Activated CD8-positive, alpha-beta T cell treated with anti-CD3 and anti-CD28 coated beads for 36 hours (primary cell): ENCODE results near the gene LHX4. TPM values are rescaled to one million over a fixed set of nuclear protein-coding genes. Genes with fewer than 3 reads are reported as not detected.

Source experiments
- ATAC-seq: fragments of 200-7000 bp; cut with Tn5 transposase; one replicate; pipeline ENCODE4 v1.10.0; 2021; ENCODE audit warnings: mild to moderate bottlenecking, moderate library complexity
- CTCF ChIA-PET: fragments of 350-600 bp; sonication (Branson Sonifier 250); formaldehyde crosslinking; loops from one replicate; lab custom pipeline; 2021; ENCODE audit warnings: antibody characterized with exemption; lab: Charles Lee
- POLR2A ChIA-PET: fragments of 350-600 bp; sonication (Branson Sonifier 250); formaldehyde crosslinking; loops from one replicate; lab custom pipeline; 2021; ENCODE audit warnings: antibody characterized with exemption; lab: Charles Lee
- DNase-seq: peaks from one replicate; pipeline ENCODE4 v3.0.0-alpha.2; 2020
- H3K27ac Mint-ChIP-seq: one replicate; pipeline ENCODE4 v1.8.0; 2021; ENCODE audit warnings: mild to moderate bottlenecking, mixed read lengths
- H3K27me3 Mint-ChIP-seq: one replicate; pipeline ENCODE4 v1.8.0; 2021; ENCODE audit warnings: mixed read lengths
- H3K36me3 Mint-ChIP-seq: one replicate; pipeline ENCODE4 v1.8.0; 2021; ENCODE audit warnings: low read depth, mixed read lengths
- H3K4me1 Mint-ChIP-seq: one replicate; pipeline ENCODE4 v1.8.0; 2021; ENCODE audit warnings: low read depth, mixed read lengths
- H3K4me3 Mint-ChIP-seq: one replicate; pipeline ENCODE4 v1.8.0; 2021; ENCODE audit warnings: mild to moderate bottlenecking, moderate library complexity, mixed read lengths
- H3K9me3 Mint-ChIP-seq: one replicate; pipeline ENCODE4 v1.8.0; 2021; ENCODE audit warnings: mixed read lengths
- intact Hi-C: fragments of 100-400 bp; cut with micrococcal nuclease; formaldehyde crosslinking; loops from one replicate; pipeline ENCODE4 v1.10.0; 2022
- total RNA-seq, 2 experiments: library from RNA; stranded (reverse); gene quantifications; one replicate each; pipeline ENCODE4 v1.2.3, GENCODE V29; 2021
- TF ChIP-seq, protein P1 (sequence below): fragments of 200-600 bp; IDR thresholded peaks from one replicate; pipeline ENCODE4 v1.8.0; 2022; ENCODE audit warnings: antibody characterized with exemption, mild to moderate bottlenecking

Gene LHX4
- not detected for total RNA-seq

- ATAC-seq (peak; percentile 53), DNase-seq (peak; percentile 51)
- Mint-ChIP-seq H3K36me3 (no peaks in the 10 kb centered on the region), H3K4me3 (peak within 1 kb of the TSS; percentile 65), H3K4me1 (peaks cover 23% of the 10 kb centered on the region), H3K27me3 (peaks cover 61% of the 10 kb centered on the region), H3K27ac (no peak within 1 kb of the TSS), H3K9me3 (no peaks in the 10 kb centered on the region)
- intact Hi-C loops, result no loop called here
- CTCF ChIA-PET, result no interaction called here
- POLR2A ChIA-PET, result no interaction called here
- TF ChIP-seq, protein P1, sequence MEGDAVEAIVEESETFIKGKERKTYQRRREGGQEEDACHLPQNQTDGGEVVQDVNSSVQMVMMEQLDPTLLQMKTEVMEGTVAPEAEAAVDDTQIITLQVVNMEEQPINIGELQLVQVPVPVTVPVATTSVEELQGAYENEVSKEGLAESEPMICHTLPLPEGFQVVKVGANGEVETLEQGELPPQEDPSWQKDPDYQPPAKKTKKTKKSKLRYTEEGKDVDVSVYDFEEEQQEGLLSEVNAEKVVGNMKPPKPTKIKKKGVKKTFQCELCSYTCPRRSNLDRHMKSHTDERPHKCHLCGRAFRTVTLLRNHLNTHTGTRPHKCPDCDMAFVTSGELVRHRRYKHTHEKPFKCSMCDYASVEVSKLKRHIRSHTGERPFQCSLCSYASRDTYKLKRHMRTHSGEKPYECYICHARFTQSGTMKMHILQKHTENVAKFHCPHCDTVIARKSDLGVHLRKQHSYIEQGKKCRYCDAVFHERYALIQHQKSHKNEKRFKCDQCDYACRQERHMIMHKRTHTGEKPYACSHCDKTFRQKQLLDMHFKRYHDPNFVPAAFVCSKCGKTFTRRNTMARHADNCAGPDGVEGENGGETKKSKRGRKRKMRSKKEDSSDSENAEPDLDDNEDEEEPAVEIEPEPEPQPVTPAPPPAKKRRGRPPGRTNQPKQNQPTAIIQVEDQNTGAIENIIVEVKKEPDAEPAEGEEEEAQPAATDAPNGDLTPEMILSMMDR, result no peak
Observed at GRCh38 chr1:180229483-180230415, at the start of gene LHX4. Gene LHX4, plus strand, starts transcription at chr1:180230264. Its CDS starts 266 bp downstream, at chr1:180230530.

DNA sequence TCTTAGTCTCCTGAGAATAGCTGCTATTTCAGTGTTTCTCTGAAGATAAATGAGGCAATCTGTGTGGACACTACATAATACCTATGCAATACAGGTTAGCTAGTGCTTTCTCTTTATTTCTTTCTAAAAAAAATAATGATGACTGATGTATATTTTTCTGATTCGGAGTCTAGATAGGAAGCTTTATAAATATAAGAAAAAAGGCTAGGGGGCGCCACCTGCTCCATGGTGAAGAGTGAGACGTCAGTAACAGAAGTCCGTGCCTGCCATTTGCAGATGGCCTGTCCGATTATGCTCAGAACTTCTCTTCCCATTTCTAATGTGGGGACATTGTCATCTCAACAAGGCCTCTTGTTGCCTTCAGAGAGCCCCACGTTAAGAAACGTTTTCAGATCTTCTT, 49.0 kb upstream of the LHX4 start:
- ChIA-PET POLR2A (interaction anchor here (0.5 to 0.6 kb wide), 2 partner anchors 20 to 60 kb away, joined by 3 to 4 read pairs; no protein-coding TSS in a partner anchor), CTCF (interaction anchor here (0.7 to 7.4 kb wide), 23 partner anchors 9 to 371 kb away, joined by 3 to 97 read pairs (median 5); no protein-coding TSS in a partner anchor)
- Mint-ChIP-seq H3K4me1 (no peaks in the 10 kb centered on the region), H3K4me3 (no peak overlapping the region), H3K27me3 (no peaks in the 10 kb centered on the region), H3K27ac (no peak overlapping the region), H3K9me3 (no peaks in the 10 kb centered on the region), H3K36me3 (peaks cover 2% of the 10 kb centered on the region)
- ATAC-seq (no peak), DNase-seq (peak; percentile 65)
- TF ChIP-seq, protein P1, result peak; percentile 57
- intact Hi-C loops, result no loop called here

- no peak for DNase-seq
- Mint-ChIP-seq H3K9me3 (no peaks in the 10 kb centered on the region), H3K27ac (no peak overlapping the region)
Observed at GRCh38 chr1:180181996-180182642, 47.9 kb upstream of the LHX4 start.

DNA sequence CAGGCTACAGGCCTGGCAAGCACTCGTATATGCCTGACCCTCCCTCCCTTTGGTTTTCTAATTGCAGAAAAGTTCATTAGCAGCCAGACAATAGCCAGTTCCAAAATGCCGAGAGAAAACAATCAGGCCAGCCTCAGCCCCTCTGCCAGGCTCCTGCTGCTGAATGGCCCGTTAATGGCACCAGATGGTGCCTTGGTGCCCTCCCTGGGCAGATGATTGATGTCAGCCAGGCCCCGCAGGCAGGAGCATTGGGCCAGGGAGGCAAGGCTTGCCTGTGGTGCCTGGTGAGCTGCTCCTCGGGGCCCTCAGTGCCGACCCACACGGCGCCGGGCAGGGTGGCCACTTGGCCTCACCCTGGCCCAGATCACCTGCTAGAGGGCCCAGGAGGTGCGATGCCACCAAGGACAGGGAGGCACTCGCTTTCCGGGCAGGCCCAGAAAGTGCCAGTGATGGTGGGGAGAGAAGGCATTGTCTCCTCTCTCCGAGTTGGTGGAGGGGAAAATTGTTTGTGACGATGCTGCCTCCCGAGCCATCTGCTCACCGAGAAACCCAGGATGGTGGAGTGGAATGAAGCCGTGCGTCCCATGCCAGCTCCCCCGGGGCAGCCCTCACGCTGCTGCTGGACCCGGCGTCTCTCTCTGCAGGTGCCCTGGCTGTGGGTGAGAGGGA, 47.3 kb upstream of the LHX4 start:
- DNase-seq (no peak), ATAC-seq (no peak)
- Mint-ChIP-seq H3K36me3 (peaks cover 2% of the 10 kb centered on the region), H3K27ac (no peak overlapping the region), H3K4me3 (no peak overlapping the region), H3K9me3 (no peaks in the 10 kb centered on the region), H3K4me1 (no peaks in the 10 kb centered on the region), H3K27me3 (no peaks in the 10 kb centered on the region)
- TF ChIP-seq, protein P1, result no peak
- ChIA-PET CTCF (no interaction called here), POLR2A (no interaction called here)
- intact Hi-C loops, result no loop called here

More at GRCh38 chr1:180181996-180182642, 47.9 kb upstream of the LHX4 start:
- CTCF ChIA-PET, result interaction anchor here (0.6 to 7.4 kb wide), 7 partner anchors 14 to 310 kb away, joined by 3 to 97 read pairs (median 3); no protein-coding TSS in a partner anchor
- POLR2A ChIA-PET, result no interaction called here
- H3K27me3 Mint-ChIP-seq, result no peaks in the 10 kb centered on the region
- intact Hi-C loops, result no loop called here
- peaks cover 2% of the 10 kb centered on the region for H3K36me3 Mint-ChIP-seq
- ATAC-seq, result no peak
- no peak overlapping the region for H3K4me3 Mint-ChIP-seq
- no peaks in the 10 kb centered on the region for H3K4me1 Mint-ChIP-seq
- TF ChIP-seq, protein P1, result no peak
